ENCODE data around the gene RRP9. TPM values are rescaled to one million over a fixed set of nuclear protein-coding genes. Genes with fewer than 3 reads are reported as not detected.
"Not testable (repeated sequence)": the region's sequence is repeated elsewhere in the genome, so short reads cannot be mapped to it uniquely, and the experiment has no call there.

Gene RRP9
- total and polyA plus RNA-seq, 12 donors, result 13.4 to 39.8 (median 20.5) TPM

GRCh38 chr3:51929420-51930003 is 12.2 kb downstream of the RRP9 start:
- H3K4me3 ChIP-seq, result no peak overlapping the region
- no peaks in the 10 kb centered on the region for H3K27me3 ChIP-seq
- DNase-seq, result no peak
- no peaks in the 10 kb centered on the region for H3K9me3 ChIP-seq (replicated peaks in 1 of 3)
- peaks cover 0 to 19% of the 10 kb centered on the region in 2 donors for H3K36me3 ChIP-seq (replicated peaks in 1 of 2)
- intact Hi-C loops (cut with DNase I), result no loop called here
- 63 to 70% (median 66%) methylated on average over 5 of the region's 5 CpGs for WGBS, 4 donors
- no peaks in the 10 kb centered on the region for H3K4me1 ChIP-seq (replicated peaks in 1 of 2)
- H3K27ac ChIP-seq, result no peak overlapping the region
- TF ChIP-seq POLR2A (IDR thresholded peaks at IDR 0.05) (no peak), CTCF (IDR thresholded peaks at IDR 0.05) (no peak)

GRCh38 chr3:51928981-51929380 is 12.7 kb downstream of the RRP9 start:
- intact Hi-C loops (cut with DNase I); H3K27ac ChIP-seq; DNase-seq; H3K4me3 ChIP-seq; H3K27me3 ChIP-seq; H3K9me3 ChIP-seq (replicated peaks in 1 of 3); H3K4me1 ChIP-seq (replicated peaks in 1 of 2): not testable (repeated sequence)
- WGBS, 4 donors, result 76 to 85% (median 81%) methylated on average over 3 of the region's 3 CpGs
- peaks cover 0 to 13% of the 10 kb centered on the region in 2 donors for H3K36me3 ChIP-seq (replicated peaks in 1 of 2)

- Histone ChIP-seq H3K4me3 (no peak overlapping the region), H3K36me3 (replicated peaks in 1 of 2) (peaks cover 0 to 8% of the 10 kb centered on the region in 2 donors), H3K27ac (no peak overlapping the region), H3K4me1 (replicated peaks in 1 of 2) (no peaks in the 10 kb centered on the region), H3K9me3 (replicated peaks in 1 of 3) (no peaks in the 10 kb centered on the region), H3K27me3 (no peaks in the 10 kb centered on the region)
- intact Hi-C loops (cut with DNase I), result no loop called here
- no peak for TF ChIP-seq POLR2A (IDR thresholded peaks at IDR 0.05)
- TF ChIP-seq CTCF (IDR thresholded peaks at IDR 0.05), result no peak
- DNase-seq, result no peak
- 81 to 93% (median 89%) methylated on average over 6 to 7 of the region's 7 CpGs for WGBS, 4 donors
Measured at GRCh38 chr3:51928438-51928837, 13.3 kb downstream of the RRP9 start.

- WGBS, 4 donors, result 85 to 97% (median 91%) methylated on average over 5 of the region's 5 CpGs
- intact Hi-C loops (cut with DNase I), result no loop called here
- no peaks in the 10 kb centered on the region for H3K27me3 ChIP-seq
- DNase-seq, result no peak
- no peak overlapping the region for H3K27ac ChIP-seq
- no peaks in the 10 kb centered on the region for H3K9me3 ChIP-seq (replicated peaks in 1 of 3)
- no peak overlapping the region for H3K4me3 ChIP-seq
- TF ChIP-seq POLR2A (IDR thresholded peaks at IDR 0.05) (no peak), CTCF (IDR thresholded peaks at IDR 0.05) (no peak)
- H3K36me3 ChIP-seq (replicated peaks in 1 of 2), result no peaks in the 10 kb centered on the region
- H3K4me1 ChIP-seq (replicated peaks in 1 of 2), result no peaks in the 10 kb centered on the region
Measured at GRCh38 chr3:51927061-51927977, 14.4 kb downstream of the RRP9 start.

Measured in adrenal gland (tissue), 12 donors.